Lung (tissue), 12 donors: ENCODE measurements around the gene HSBP1L1. TPM values are rescaled to one million over a fixed set of nuclear protein-coding genes. Genes with fewer than 3 reads are reported as not detected.

Experiments used
- ATAC-seq: fragments of 200-7000 bp; cut with Tn5 transposase; one replicate; pipeline ENCODE4 v1.9.1; 2020; ENCODE audit warnings: moderate number of reproducible peaks; ENCODE audit not compliant: insufficient read depth, low FRiP score
- DNase-seq, 3 donors: peaks; one replicate each; pipeline ENCODE4 v3.0.0-alpha.2; 2013 to 2017
- H3K27ac ChIP-seq, 2 donors: one replicate each; pipeline ENCODE4 v1.5.1; 2013; ENCODE audit warnings: mild to moderate bottlenecking in 2 of 2, moderate library complexity in 2 of 2, control low read depth in 1 of 2, inconsistent platforms in 1 of 2, low read depth in 1 of 2, low read length in 1 of 2
- H3K27me3 ChIP-seq, 3 donors: one replicate each; pipeline ENCODE4 v1.5.1; 2013; ENCODE audit warnings: low read length in 2 of 3; ENCODE audit not compliant: control insufficient read depth in 3 of 3, insufficient read depth in 3 of 3
- H3K36me3 ChIP-seq, 4 donors: one replicate each; pipeline ENCODE4 v1.5.1; 2013; ENCODE audit warnings: low read length in 4 of 4, mild to moderate bottlenecking in 1 of 4, moderate library complexity in 1 of 4; ENCODE audit not compliant: control insufficient read depth in 4 of 4, insufficient read depth in 4 of 4
- H3K4me1 ChIP-seq, 5 donors: one replicate each; pipeline ENCODE4 v1.5.1; 2013; ENCODE audit warnings: low read length in 5 of 5, mild to moderate bottlenecking in 2 of 5, moderate library complexity in 1 of 5; ENCODE audit not compliant: control insufficient read depth in 5 of 5, insufficient read depth in 5 of 5
- H3K4me3 ChIP-seq: one replicate; pipeline ENCODE4 v1.5.1; 2013; ENCODE audit warnings: mild to moderate bottlenecking, control low read depth, moderate library complexity
- H3K9ac ChIP-seq, 2 donors: one replicate each; pipeline ENCODE4 v1.5.1; 2013; ENCODE audit warnings: low read length in 2 of 2, control low read depth in 1 of 2; ENCODE audit not compliant: insufficient read depth in 1 of 2
- H3K9me3 ChIP-seq, 4 donors: one replicate each; pipeline ENCODE4 v1.5.1; 2013; ENCODE audit warnings: low read length in 3 of 4, mild to moderate bottlenecking in 1 of 4, moderate library complexity in 1 of 4; ENCODE audit not compliant: control insufficient read depth in 4 of 4, insufficient read depth in 3 of 4
- WGBS, 2 donors: extraction: QIAGEN DNeasy Blood & Tissue Kit; methylation state at CpG; one replicate each; pipeline ENCODE4 v1.1.7; 2013; 5-methylcytosine and 5-hydroxymethylcytosine counted together
- polyA plus RNA-seq, 2 donors: library from polyadenylated mRNA; stranded (reverse); fragments of 200-250 nt; gene quantifications; one replicate each; pipeline ENCODE4 v1.2.1, GENCODE V29; 2013
- total RNA-seq, 2 donors: library from RNA; depleted of rRNA in 1 of 2; stranded (reverse); fragments of >200 nt in 1 of 2; gene quantifications; one replicate each; pipeline ENCODE4 v1.2.1, GENCODE V29; 2014 to 2021
- TF ChIP-seq, protein P1 (sequence below): IDR thresholded peaks from 2 replicates; pipeline ENCODE4 v1.5.1; 2012; ENCODE audit warnings: mild to moderate bottlenecking; ENCODE audit errors: control extremely low read depth, extremely low read depth
- donor health status: control.
- donor health status: control.
- donor health status: Bipolar disorder and iron deficiency.
- donor health status: healthy.
- donor health status: DM: yes; HTN: yes; CAD: no.

The HSBP1L1 gene
- total and polyA plus RNA-seq, 4 donors: 23.2 to 80.9 (median 34.3) TPM

DNA sequence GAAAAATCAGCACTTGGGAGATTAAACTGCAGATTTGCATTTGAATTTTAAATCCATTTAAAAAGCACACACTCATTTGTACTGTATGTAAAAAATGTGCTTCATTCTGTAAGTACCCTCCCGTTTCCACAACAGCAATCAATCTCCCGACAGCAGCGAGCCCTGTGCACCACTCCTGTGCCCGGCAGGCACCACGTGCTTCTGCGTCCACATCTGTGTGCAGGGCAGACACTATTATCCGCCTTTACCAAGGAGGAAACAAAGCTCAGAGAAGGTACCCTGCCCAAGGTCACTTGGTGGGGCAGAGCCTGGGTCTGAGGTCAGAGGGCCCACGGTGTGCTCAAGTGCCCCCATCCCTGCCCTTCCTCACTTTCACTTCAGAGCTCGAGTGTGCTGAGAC is 7.5 kb downstream of the HSBP1L1 start:
- ATAC-seq (no peak), DNase-seq (no peak)
- TF ChIP-seq, protein P1, sequence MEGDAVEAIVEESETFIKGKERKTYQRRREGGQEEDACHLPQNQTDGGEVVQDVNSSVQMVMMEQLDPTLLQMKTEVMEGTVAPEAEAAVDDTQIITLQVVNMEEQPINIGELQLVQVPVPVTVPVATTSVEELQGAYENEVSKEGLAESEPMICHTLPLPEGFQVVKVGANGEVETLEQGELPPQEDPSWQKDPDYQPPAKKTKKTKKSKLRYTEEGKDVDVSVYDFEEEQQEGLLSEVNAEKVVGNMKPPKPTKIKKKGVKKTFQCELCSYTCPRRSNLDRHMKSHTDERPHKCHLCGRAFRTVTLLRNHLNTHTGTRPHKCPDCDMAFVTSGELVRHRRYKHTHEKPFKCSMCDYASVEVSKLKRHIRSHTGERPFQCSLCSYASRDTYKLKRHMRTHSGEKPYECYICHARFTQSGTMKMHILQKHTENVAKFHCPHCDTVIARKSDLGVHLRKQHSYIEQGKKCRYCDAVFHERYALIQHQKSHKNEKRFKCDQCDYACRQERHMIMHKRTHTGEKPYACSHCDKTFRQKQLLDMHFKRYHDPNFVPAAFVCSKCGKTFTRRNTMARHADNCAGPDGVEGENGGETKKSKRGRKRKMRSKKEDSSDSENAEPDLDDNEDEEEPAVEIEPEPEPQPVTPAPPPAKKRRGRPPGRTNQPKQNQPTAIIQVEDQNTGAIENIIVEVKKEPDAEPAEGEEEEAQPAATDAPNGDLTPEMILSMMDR: no peak
- H3K9me3 ChIP-seq: no peaks in the 10 kb centered on the region
- H3K27ac ChIP-seq: no peak overlapping the region
- no peak overlapping the region for H3K4me3 ChIP-seq
- no peaks in the 10 kb centered on the region for H3K27me3 ChIP-seq
- H3K4me1 ChIP-seq: no peaks in the 10 kb centered on the region
- H3K36me3 ChIP-seq: peaks cover 12 to 33% (median 19%) of the 10 kb centered on the region in 4 donors
- no peak overlapping the region for H3K9ac ChIP-seq
- 94 to 97% methylated on average over 9 of the region's 9 CpGs for WGBS, 2 donors

GRCh38 chr18:79972720-79973119 is 8.3 kb downstream of the HSBP1L1 start:
- no peaks in the 10 kb centered on the region for H3K4me1 ChIP-seq
- no peaks in the 10 kb centered on the region for H3K9me3 ChIP-seq
- TF ChIP-seq, protein P1: no peak
- WGBS, 2 donors: 92 to 96% methylated on average over 3 of the region's 3 CpGs
- no peak overlapping the region for H3K27ac ChIP-seq
- no peak for DNase-seq
- no peak overlapping the region for H3K4me3 ChIP-seq
- no peak overlapping the region for H3K9ac ChIP-seq
- H3K27me3 ChIP-seq: no peaks in the 10 kb centered on the region
- H3K36me3 ChIP-seq: peaks cover 12 to 32% (median 19%) of the 10 kb centered on the region in 4 donors
- no peak for ATAC-seq

- Histone ChIP-seq H3K4me1 (no peaks in the 10 kb centered on the region), H3K9ac (no peak overlapping the region), H3K9me3 (no peaks in the 10 kb centered on the region), H3K27me3 (no peaks in the 10 kb centered on the region), H3K4me3 (no peak overlapping the region), H3K36me3 (peaks cover 12 to 30% (median 18%) of the 10 kb centered on the region in 4 donors), H3K27ac (no peak overlapping the region)
- WGBS, 2 donors: 92 to 95% methylated on average over 16 of the region's 16 CpGs
- TF ChIP-seq, protein P1: no peak
- DNase-seq: no peak
- ATAC-seq: no peak
These were observed 9.1 kb downstream of the HSBP1L1 start for GRCh38 chr18:79973517-79973916.

- Histone ChIP-seq H3K9me3 (no peaks in the 10 kb centered on the region), H3K36me3 (peaks cover 12 to 32% (median 18%) of the 10 kb centered on the region in 4 donors)
- TF ChIP-seq, protein P1: no peak
These were observed 9.7 kb downstream of the HSBP1L1 start for GRCh38 chr18:79974025-79974654.

More at GRCh38 chr18:79974025-79974654, 9.7 kb downstream of the HSBP1L1 start:
- 96% methylated on average over 4 of the region's 4 CpGs for WGBS, 2 donors
- Histone ChIP-seq H3K27me3 (no peaks in the 10 kb centered on the region), H3K9ac (no peak overlapping the region), H3K4me3 (no peak overlapping the region), H3K4me1 (no peaks in the 10 kb centered on the region), H3K27ac (no peak overlapping the region)
- ATAC-seq: no peak
- DNase-seq: no peak
